ENCODE data around the gene KLHL14.

DNA sequence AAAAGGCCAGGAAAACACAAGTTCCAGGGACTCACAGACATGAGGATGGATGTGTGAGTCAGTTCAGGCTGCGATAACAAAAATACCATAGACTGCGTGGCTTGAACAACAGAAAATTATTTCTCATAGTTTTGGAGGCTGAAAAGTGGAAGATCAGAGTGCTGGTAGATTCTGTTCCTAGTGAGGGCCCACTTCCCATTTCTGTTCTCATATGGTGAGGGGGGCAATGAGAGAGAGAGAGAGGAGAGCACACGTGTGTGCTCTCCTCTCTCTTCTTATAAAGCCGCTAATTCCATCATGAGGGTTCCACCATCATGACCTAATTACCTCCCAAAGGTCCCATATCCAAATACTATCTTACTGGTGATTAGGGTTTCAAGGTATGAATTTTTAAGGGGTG, 23.0 kb downstream of the KLHL14 start:
- TF ChIP-seq, protein P1, sequence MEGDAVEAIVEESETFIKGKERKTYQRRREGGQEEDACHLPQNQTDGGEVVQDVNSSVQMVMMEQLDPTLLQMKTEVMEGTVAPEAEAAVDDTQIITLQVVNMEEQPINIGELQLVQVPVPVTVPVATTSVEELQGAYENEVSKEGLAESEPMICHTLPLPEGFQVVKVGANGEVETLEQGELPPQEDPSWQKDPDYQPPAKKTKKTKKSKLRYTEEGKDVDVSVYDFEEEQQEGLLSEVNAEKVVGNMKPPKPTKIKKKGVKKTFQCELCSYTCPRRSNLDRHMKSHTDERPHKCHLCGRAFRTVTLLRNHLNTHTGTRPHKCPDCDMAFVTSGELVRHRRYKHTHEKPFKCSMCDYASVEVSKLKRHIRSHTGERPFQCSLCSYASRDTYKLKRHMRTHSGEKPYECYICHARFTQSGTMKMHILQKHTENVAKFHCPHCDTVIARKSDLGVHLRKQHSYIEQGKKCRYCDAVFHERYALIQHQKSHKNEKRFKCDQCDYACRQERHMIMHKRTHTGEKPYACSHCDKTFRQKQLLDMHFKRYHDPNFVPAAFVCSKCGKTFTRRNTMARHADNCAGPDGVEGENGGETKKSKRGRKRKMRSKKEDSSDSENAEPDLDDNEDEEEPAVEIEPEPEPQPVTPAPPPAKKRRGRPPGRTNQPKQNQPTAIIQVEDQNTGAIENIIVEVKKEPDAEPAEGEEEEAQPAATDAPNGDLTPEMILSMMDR (IDR thresholded peaks at IDR 0.05; ENCODE audit: poor library complexity) = no peak
- no peak for TF ChIP-seq EZH2 (IDR thresholded peaks at IDR 0.05; ENCODE audit: borderline replicate concordance)

Data from hepatocyte (in vitro differentiated cells).